ENCODE results near the gene MED15.
A peak's percentile ranks its signal among the peaks of the same experiment; 100 is the strongest.
"Not testable (repeated sequence)": the region's sequence is repeated elsewhere in the genome, so short reads cannot be mapped to it uniquely, and the experiment has no call there.

The MED15 gene

DNA sequence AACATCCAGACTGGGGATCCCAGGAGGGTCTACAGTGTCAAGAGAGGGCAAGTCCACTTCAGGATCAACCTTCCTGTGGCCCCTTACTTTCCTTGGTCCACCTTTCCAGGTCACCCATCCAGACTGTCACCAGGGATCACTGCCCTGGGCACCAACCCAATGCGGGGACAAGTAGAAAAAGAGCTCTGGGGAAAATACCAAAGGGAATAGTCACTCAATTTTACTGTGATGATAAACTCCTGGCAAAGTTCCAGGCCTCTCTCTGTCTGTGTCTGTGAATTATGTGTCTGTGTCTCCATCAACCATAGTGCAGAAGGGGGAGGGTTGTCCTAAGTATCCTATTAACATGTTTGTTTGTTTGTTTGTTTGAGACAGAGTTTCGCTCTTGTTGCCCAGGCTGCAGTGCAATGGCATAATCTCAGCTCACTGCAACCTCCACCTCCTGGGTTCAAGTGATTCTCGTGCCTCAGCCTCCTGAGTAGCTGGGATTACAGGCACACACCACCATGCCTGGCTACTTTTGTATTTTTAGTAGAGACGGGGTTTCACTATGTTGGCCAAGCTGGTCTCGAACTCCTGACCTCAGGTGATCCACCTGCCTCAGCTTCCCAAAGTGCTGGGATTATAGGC is 3.0 kb upstream of the MED15 start:
- H3K27me3 ChIP-seq (ENCODE audit: control insufficient read depth, insufficient read depth, low read length); H3K9me3 ChIP-seq (ENCODE audit: control insufficient read depth, low read length); H3K4me3 ChIP-seq (ENCODE audit: low read length); H3K36me3 ChIP-seq (ENCODE audit: control insufficient read depth, insufficient read depth, low read length); H3K9ac ChIP-seq (ENCODE audit: low read length): not testable (repeated sequence)
- peaks cover 16% of the 10 kb centered on the region for H3K4me1 ChIP-seq (ENCODE audit: control insufficient read depth, insufficient read depth, low read length)

DNA sequence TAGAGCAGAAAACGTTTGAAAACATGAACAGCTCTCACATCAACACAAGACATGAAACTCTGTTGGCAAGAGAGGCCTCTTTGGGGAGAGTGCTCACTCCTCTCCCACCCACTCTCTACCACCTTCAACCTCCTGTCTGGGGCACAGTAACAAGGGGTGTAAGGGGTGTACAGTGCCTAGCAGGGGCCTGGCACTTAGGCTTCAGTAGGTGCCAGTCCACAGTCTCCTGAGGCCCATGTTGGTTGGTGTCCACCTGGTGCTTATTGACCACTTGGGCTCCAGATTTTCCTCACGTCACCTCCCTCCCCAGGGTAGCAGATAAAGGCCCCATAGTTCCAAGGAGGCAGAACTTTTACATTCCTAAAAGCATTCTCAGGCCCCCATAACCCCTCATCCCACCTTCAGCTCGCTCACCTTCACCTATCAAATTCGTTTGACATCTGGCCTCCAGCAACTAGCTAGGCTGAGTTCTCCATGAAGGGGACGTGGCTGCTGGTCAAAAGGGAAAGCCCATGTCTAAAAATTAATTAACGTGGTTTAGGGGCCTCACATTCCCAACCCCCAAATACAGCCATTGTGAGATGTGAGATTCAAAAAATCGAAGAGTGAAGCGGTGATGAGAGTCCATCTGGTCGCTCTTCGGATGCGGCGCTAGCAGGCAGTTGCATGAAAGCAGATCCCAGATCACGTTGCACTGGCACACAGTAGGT is 712 bp upstream of the MED15 start:
- Histone ChIP-seq H3K9me3 (ENCODE audit: control insufficient read depth, low read length) (no peaks in the 10 kb centered on the region), H3K36me3 (ENCODE audit: control insufficient read depth, insufficient read depth, low read length) (no peaks in the 10 kb centered on the region), H3K27me3 (ENCODE audit: control insufficient read depth, insufficient read depth, low read length) (no peaks in the 10 kb centered on the region), H3K4me3 (ENCODE audit: low read length) (peak overlapping the region; percentile 42), H3K4me1 (ENCODE audit: control insufficient read depth, insufficient read depth, low read length) (peaks cover 38% of the 10 kb centered on the region), H3K9ac (ENCODE audit: low read length) (peak overlapping the region; percentile 97)

DNA sequence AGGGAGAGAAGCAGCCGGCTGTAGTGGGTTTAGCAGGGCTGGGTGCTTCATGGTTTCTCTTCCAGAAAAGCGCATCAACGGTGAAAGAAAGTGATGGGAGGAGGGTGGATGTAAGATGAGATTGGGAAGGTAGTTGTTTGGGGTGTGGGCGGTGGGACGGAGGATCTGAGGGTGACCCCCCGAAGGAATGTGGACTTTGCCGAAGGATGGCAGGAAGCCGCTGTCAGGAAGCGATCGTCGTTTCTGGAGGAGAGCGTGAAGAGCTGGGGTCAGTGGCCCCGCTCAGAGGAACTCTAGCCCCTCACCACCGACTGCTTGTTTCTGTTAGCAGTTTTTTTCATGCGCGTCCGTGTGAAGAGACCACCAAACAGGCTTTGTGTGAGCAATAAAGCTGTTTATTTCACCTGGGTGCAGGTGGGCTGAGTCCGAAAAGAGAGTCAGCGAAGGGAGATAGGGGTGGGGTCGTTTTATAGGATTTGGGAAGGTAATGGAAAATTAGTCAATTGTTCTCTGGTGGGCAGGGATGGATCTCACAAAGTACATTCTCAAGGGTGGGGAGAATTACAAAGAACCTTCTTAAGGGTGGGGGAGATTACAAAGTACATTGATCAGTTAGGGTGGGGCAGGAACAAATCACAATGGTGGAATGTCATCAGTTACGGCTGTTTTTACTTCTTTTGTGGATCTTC is 801 bp downstream of the MED15 start:
- not testable (repeated sequence) for H3K27me3 ChIP-seq (ENCODE audit: control insufficient read depth, insufficient read depth, low read length); H3K36me3 ChIP-seq (ENCODE audit: control insufficient read depth, insufficient read depth, low read length); H3K9me3 ChIP-seq (ENCODE audit: control insufficient read depth, low read length)
- Histone ChIP-seq H3K4me3 (ENCODE audit: low read length) (peak overlapping the region; percentile 44), H3K9ac (ENCODE audit: low read length) (peak overlapping the region; percentile 97), H3K4me1 (ENCODE audit: control insufficient read depth, insufficient read depth, low read length) (peaks cover 38% of the 10 kb centered on the region)

DNA sequence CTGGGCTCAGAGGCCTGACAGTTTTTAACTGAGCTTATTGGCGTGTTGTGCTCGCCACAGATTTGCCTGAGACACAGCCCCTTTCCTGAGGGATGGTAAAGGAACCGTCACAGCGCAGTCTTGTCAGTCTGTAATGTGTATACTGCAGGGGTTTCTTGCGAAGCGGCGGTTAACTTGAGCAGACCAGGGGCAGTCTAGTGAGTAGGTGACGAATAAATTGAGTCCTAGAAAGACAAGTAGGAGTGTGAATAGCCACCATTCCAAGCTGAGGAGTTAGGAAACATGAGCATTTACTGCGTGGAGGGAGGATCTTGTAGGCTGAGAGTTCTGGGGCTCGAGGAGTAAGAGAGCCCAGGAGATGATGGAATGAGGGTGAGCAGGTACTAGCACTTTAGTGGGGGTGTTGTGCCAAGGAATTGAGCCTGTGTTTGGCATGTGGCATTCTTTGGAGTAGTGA is 1.4 kb downstream of the MED15 start:
- Histone ChIP-seq H3K9me3 (ENCODE audit: control insufficient read depth, low read length) (no peaks in the 10 kb centered on the region), H3K36me3 (ENCODE audit: control insufficient read depth, insufficient read depth, low read length) (no peaks in the 10 kb centered on the region), H3K27me3 (ENCODE audit: control insufficient read depth, insufficient read depth, low read length) (no peaks in the 10 kb centered on the region), H3K9ac (ENCODE audit: low read length) (peak overlapping the region; percentile 77), H3K4me3 (ENCODE audit: low read length) (peak overlapping the region; percentile 44), H3K4me1 (ENCODE audit: control insufficient read depth, insufficient read depth, low read length) (peaks cover 36% of the 10 kb centered on the region)

DNA sequence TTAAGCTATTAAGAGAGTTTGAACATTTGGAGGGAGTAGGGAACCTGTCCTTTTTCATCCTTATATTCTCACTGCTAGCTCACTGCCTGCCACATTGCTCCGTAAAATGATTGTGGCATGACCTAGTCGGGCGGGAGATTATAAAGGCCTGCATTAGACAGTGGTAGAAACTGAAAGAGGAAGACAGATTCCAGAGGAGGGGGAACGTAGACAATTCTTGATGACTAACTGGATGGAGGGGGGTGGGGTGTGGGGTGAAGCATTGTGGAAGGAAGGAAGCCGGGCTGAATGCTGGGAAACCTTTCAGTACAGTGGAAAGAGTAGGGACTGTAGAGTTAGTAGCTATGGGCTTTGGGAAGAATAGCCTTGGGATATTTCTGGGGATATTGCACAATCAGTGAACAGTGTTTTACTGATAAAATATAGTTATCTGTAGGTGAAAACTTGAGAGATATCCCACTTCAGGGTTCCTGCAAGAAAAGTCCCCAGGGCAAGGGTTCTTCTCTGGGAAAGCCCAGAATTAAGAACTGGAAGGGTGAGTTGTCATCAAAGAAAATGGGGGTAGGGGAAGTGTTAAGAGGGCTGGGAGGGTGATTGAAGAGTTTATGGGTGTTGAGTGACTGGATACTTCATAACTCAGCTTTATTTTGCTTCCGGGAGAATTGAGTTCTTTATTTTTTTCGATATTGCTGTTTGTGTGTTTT is 2.1 kb downstream of the MED15 start:
- Histone ChIP-seq H3K36me3 (ENCODE audit: control insufficient read depth, insufficient read depth, low read length) (no peaks in the 10 kb centered on the region), H3K27me3 (ENCODE audit: control insufficient read depth, insufficient read depth, low read length) (no peaks in the 10 kb centered on the region), H3K9me3 (ENCODE audit: control insufficient read depth, low read length) (no peaks in the 10 kb centered on the region), H3K4me3 (ENCODE audit: low read length) (peak overlapping the region; percentile 44), H3K9ac (ENCODE audit: low read length) (peak overlapping the region; percentile 77), H3K4me1 (ENCODE audit: control insufficient read depth, insufficient read depth, low read length) (peaks cover 31% of the 10 kb centered on the region)

DNA sequence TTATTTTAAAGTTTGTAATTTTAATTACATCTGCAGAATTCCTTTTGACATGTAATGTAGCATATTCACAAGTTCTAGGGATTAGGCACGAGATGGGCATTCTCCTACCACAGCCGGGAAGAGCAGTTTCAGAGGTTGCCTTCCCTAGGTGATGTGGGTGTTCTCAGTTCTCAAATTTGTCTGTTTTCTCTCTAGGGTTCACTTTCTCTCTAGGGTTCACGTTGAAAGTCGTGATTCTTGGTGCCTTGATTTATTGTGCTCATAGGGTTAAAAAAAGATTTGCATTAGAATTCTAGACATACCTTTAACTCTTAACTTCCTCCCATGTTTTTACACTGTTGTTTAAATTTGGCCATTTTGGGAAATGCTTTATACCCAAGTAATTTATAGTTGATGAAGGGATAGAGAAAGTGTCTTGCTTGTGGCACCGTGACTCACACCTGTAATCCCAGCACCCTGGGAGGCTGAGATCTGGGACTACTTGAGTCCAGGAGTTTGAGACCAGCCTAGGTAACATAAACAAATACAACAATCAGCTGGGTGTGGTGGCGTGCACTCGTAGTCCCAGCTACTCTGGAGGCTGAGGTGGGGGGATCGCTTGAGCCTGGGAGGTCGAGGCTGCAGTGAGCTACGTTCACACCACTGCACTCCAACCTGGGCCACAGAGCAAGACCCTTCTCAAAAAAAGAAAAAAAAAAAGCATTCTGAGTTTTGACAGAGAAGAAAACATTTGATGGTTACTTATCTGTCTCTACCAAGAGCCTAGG is 3.6 kb downstream of the MED15 start:
- Histone ChIP-seq H3K27me3 (ENCODE audit: control insufficient read depth, insufficient read depth, low read length) (no peaks in the 10 kb centered on the region), H3K4me3 (ENCODE audit: low read length) (no peak overlapping the region), H3K36me3 (ENCODE audit: control insufficient read depth, insufficient read depth, low read length) (no peaks in the 10 kb centered on the region), H3K4me1 (ENCODE audit: control insufficient read depth, insufficient read depth, low read length) (peaks cover 38% of the 10 kb centered on the region), H3K9ac (ENCODE audit: low read length) (peak overlapping the region; percentile 7), H3K9me3 (ENCODE audit: control insufficient read depth, low read length) (no peaks in the 10 kb centered on the region)

DNA sequence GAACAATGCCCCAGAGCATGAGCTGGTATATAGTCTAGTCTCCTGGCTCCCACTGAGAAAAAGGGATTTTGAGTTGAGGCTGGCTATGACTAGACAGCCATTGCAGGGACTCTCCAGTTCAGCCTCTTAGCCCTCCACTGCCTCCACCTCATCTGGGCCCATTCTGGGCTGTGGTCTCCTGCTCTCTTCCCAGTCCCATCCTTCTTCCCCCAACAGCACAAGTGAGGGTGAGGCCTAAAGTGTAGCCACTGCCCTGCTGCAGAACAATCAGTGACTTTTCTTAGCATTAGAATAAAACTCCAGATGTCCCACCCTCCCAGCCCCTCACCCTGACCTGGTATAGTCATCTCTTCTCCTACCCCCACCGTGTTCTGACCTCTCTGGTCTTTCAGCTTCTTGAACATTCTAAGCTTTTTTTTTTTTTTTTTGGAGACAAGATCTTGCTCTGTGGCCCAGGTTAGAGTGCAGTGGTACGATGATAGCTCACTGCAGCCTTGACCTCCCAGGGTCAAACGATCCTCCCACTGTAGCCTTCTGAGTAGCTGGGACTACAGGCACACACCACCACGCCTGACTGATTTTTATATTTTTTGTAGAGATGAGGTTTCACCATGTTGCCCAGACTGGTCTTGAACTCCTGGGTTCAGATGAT is 4.3 kb downstream of the MED15 start:
- Histone ChIP-seq H3K27me3 (ENCODE audit: control insufficient read depth, insufficient read depth, low read length) (no peaks in the 10 kb centered on the region), H3K36me3 (ENCODE audit: control insufficient read depth, insufficient read depth, low read length) (no peaks in the 10 kb centered on the region), H3K4me3 (ENCODE audit: low read length) (no peak overlapping the region), H3K9me3 (ENCODE audit: control insufficient read depth, low read length) (no peaks in the 10 kb centered on the region), H3K4me1 (ENCODE audit: control insufficient read depth, insufficient read depth, low read length) (peaks cover 38% of the 10 kb centered on the region), H3K9ac (ENCODE audit: low read length) (no peak overlapping the region)

DNA sequence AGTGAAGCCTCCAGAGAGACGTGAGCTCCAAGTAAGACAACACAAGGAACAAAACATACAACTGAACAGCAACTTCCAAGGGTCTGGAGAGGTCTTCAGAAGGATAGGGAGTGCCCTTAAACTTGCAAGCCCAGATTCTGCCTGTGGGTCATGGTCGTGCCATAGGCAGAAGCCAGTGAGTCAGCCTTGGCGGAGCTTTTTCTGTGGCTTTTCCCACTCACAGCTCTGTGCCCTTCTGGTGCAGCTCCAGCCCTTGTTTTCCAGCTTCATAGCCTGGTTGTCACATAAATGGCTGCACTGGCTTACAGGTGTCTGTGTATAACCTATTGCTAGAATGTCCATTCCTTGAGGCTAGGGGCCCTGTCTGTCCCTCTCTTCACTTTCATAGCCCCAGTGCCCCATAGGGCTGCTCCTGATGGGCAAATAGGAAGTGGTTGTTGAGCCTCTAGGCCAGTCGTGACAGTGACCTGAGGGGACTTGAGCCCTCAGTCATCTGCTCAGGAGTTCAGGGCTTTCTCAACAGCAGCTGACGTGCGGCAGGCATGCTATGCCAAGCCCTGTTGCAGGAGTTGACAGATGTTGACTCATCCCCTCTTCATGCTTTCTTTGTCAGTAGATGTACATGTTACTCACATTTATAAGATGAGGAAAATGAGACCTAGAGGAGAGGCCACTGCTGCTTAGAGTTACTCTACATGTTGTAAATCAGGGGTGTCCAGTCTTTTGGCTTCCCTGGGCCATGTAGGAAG is 7.4 kb downstream of the MED15 start:
- Histone ChIP-seq H3K4me3 (ENCODE audit: low read length) (no peak overlapping the region), H3K36me3 (ENCODE audit: control insufficient read depth, insufficient read depth, low read length) (no peaks in the 10 kb centered on the region), H3K9ac (ENCODE audit: low read length) (no peak overlapping the region), H3K27me3 (ENCODE audit: control insufficient read depth, insufficient read depth, low read length) (no peaks in the 10 kb centered on the region), H3K4me1 (ENCODE audit: control insufficient read depth, insufficient read depth, low read length) (peaks cover 36% of the 10 kb centered on the region), H3K9me3 (ENCODE audit: control insufficient read depth, low read length) (no peaks in the 10 kb centered on the region)

DNA sequence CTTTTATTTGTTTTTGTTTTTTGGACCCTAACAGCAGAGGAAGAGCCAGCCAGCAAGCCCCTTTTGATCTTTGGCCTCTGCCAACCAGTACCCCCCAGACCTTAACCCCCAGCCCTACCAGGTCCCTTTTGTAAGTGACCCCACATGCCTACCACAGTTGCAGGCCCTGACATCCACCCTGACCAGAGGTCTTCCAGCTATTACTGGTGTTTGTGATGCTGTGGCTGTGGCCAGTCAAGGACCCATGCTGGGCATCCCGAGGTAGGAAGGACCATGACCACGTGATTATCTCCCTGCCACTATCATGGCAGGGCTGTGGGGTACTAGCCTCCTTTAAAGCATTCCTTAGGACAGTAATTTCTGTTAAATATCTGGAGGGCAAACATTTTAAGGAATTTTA is 9.0 kb downstream of the MED15 start:
- Histone ChIP-seq H3K9me3 (ENCODE audit: control insufficient read depth, low read length) (no peaks in the 10 kb centered on the region), H3K36me3 (ENCODE audit: control insufficient read depth, insufficient read depth, low read length) (no peaks in the 10 kb centered on the region), H3K9ac (ENCODE audit: low read length) (no peak overlapping the region), H3K27me3 (ENCODE audit: control insufficient read depth, insufficient read depth, low read length) (no peaks in the 10 kb centered on the region), H3K4me3 (ENCODE audit: low read length) (no peak overlapping the region), H3K4me1 (ENCODE audit: control insufficient read depth, insufficient read depth, low read length) (peaks cover 21% of the 10 kb centered on the region)

DNA sequence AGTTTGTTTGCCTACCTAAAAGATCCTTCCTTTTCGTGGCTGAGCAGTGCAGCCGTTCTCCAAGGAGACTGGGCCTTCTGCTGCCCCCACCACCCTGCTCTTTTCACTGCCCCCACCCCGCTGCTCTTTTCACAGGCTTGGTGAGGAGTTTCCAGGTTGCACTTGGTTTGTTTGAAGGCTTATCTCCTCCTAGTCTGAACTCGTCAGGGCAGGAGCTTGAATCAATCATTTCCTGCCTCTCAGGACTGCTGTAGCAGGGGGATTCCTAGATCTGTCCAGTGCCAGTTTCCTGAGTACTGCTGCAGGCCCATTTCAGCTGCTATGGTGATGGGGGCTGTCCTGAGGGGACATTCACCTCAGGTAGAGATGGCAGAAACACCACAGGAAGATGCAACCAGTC is 10.0 kb downstream of the MED15 start:
- Histone ChIP-seq H3K4me3 (ENCODE audit: low read length) (no peak overlapping the region), H3K4me1 (ENCODE audit: control insufficient read depth, insufficient read depth, low read length) (peaks cover 18% of the 10 kb centered on the region), H3K9me3 (ENCODE audit: control insufficient read depth, low read length) (no peaks in the 10 kb centered on the region), H3K9ac (ENCODE audit: low read length) (no peak overlapping the region), H3K36me3 (ENCODE audit: control insufficient read depth, insufficient read depth, low read length) (no peaks in the 10 kb centered on the region), H3K27me3 (ENCODE audit: control insufficient read depth, insufficient read depth, low read length) (no peaks in the 10 kb centered on the region)
